ENCODE data around the gene DOCK1.

The DOCK1 gene

GRCh38 chr10:127450644-127451043 is 545.4 kb downstream of the DOCK1 start:
- no peak for DNase-seq

GRCh38 chr10:127451628-127452027 is 546.4 kb downstream of the DOCK1 start:
- no peak for DNase-seq

- no peak for DNase-seq
Measured at GRCh38 chr10:127452568-127452967, 547.3 kb downstream of the DOCK1 start.

- no peak for DNase-seq
Measured at GRCh38 chr10:127453706-127454105, 548.5 kb downstream of the DOCK1 start.

GRCh38 chr10:127456122-127456521 is 550.9 kb downstream of the DOCK1 start:
- no peak for DNase-seq

- no peak for DNase-seq
Measured at GRCh38 chr10:127458016-127458810, 553.0 kb downstream of the DOCK1 start.

GRCh38 chr10:127458829-127459228 is 553.6 kb downstream of the DOCK1 start:
- DNase-seq, result no peak

GRCh38 chr10:127459918-127460317 is 554.7 kb downstream of the DOCK1 start:
- DNase-seq, result no peak

- no peak for DNase-seq
Measured at GRCh38 chr10:127462643-127463295, 557.5 kb downstream of the DOCK1 start.

GRCh38 chr10:127463548-127463947 is 558.3 kb downstream of the DOCK1 start:
- DNase-seq, result no peak

GRCh38 chr10:127464561-127464960 is 559.3 kb downstream of the DOCK1 start:
- no peak for DNase-seq

- no peak for DNase-seq
Measured at GRCh38 chr10:127467811-127468210, 562.6 kb downstream of the DOCK1 start.

- no peak for DNase-seq
Measured at GRCh38 chr10:127468632-127469031, 563.4 kb downstream of the DOCK1 start.

- no peak for DNase-seq
Measured at GRCh38 chr10:127470911-127471310, 565.7 kb downstream of the DOCK1 start.

- no peak for DNase-seq
Measured at GRCh38 chr10:127472976-127473375, 567.7 kb downstream of the DOCK1 start.

GRCh38 chr10:127474501-127474900 is 569.3 kb downstream of the DOCK1 start:
- DNase-seq, result no peak

GRCh38 chr10:127485153-127485857 is 580.1 kb downstream of the DOCK1 start:
- no peak for DNase-seq

GRCh38 chr10:127486355-127486754 is 581.1 kb downstream of the DOCK1 start:
- no peak for DNase-seq

- no peak for DNase-seq
Measured at GRCh38 chr10:127492607-127493250, 587.5 kb downstream of the DOCK1 start.

GRCh38 chr10:127496035-127496434 is 590.8 kb downstream of the DOCK1 start:
- no peak for DNase-seq

GRCh38 chr10:127497685-127498084 is 592.5 kb downstream of the DOCK1 start:
- no peak for DNase-seq

- DNase-seq, result no peak
Measured at GRCh38 chr10:127498087-127498486, 592.9 kb downstream of the DOCK1 start.

- no peak for DNase-seq
Measured at GRCh38 chr10:127500127-127500526, 594.9 kb downstream of the DOCK1 start.

All from NCI-H1694 treated with DMSO at 0.1 percent for 48 hours (cell line).